Renal pelvis (tissue), 12 donors: ENCODE measurements around the gene CDH26. TPM values are rescaled to one million over a fixed set of nuclear protein-coding genes. Genes with fewer than 3 reads are reported as not detected.

ENCODE experiments used
- DNase-seq: peaks from one replicate; pipeline ENCODE4 v3.0.0-alpha.2; 2013
- long read RNA-seq, 16 experiments: transcript quantifications; one replicate each; lab custom pipeline, GENCODE V29; 2026
- polyA plus RNA-seq, 3 donors: library from polyadenylated mRNA; unstranded; fragments of 120-200 nt; gene quantifications; one replicate each; pipeline ENCODE4 v1.2.1, GENCODE V29; 2013; ENCODE audit not compliant: insufficient read length in 3 of 3

The CDH26 gene
- polyA plus RNA-seq = 1 to 10 TPM in 2 of 3 donors, under 1 TPM in 1; 0.84 to 1.5 (median 1.5) TPM
- long read RNA-seq, donor 1 = 0 reads
- long read RNA-seq, donor 2 = 0 reads
- long read RNA-seq, donor 3 = 0 reads
- long read RNA-seq, donor 4 = 0 reads
- long read RNA-seq, donor 5 = 0 reads
- long read RNA-seq, donor 6 = 0 reads
- long read RNA-seq, donor 7 = 0 reads
- long read RNA-seq, donor 8 = 0 reads
- long read RNA-seq, donor 9 = 0 reads
- long read RNA-seq, donor 10 = 0 reads
- long read RNA-seq, donor 11 = 0 reads
- long read RNA-seq, donor 12 = 0 reads
- long read RNA-seq, donor 13 = 0 reads
- long read RNA-seq, donor 14 = 0 reads
- long read RNA-seq, donor 15 = 0 reads
- long read RNA-seq, donor 16 = 0 reads

- no peak for DNase-seq
These were observed at the start of gene CDH26 for GRCh38 chr20:59958123-59958522. CDH26 (plus strand) TSS chr20:59958423; CDS start chr20:59958727, 304 bp downstream.

GRCh38 chr20:59908855-59909254 lies 49.4 kb upstream of the CDH26 start:
- no peak for DNase-seq

- no peak for DNase-seq
These were observed 47.2 kb upstream of the CDH26 start for GRCh38 chr20:59911041-59911440.

GRCh38 chr20:59912609-59913008 lies 45.6 kb upstream of the CDH26 start:
- DNase-seq = no peak

- DNase-seq = no peak
These were observed 37.3 kb upstream of the CDH26 start for GRCh38 chr20:59920944-59921343.

- no peak for DNase-seq
These were observed 34.7 kb upstream of the CDH26 start for GRCh38 chr20:59923514-59923913.

- DNase-seq = no peak
These were observed 32.9 kb upstream of the CDH26 start for GRCh38 chr20:59925359-59925758.

- DNase-seq = no peak
These were observed 32.3 kb upstream of the CDH26 start for GRCh38 chr20:59925899-59926298.

GRCh38 chr20:59931511-59932312 lies 26.5 kb upstream of the CDH26 start:
- DNase-seq = no peak

- no peak for DNase-seq
These were observed 25.5 kb upstream of the CDH26 start for GRCh38 chr20:59932616-59933295.

GRCh38 chr20:59933296-59933848 lies 24.9 kb upstream of the CDH26 start, which contains the start of gene SYCP2:
SYCP2 (minus strand) TSS chr20:59933637; CDS start chr20:59922413, 11,224 bp downstream.
- no peak for DNase-seq

GRCh38 chr20:59933849-59934585 lies 24.2 kb upstream of the CDH26 start:
- DNase-seq = peak; percentile 72

- no peak for DNase-seq
These were observed 22.6 kb upstream of the CDH26 start for GRCh38 chr20:59935457-59936185.

GRCh38 chr20:59936409-59936808 lies 21.8 kb upstream of the CDH26 start:
- DNase-seq = no peak

GRCh38 chr20:59937150-59937549 lies 21.1 kb upstream of the CDH26 start:
- no peak for DNase-seq

GRCh38 chr20:59938221-59938620 lies 20.0 kb upstream of the CDH26 start:
- DNase-seq = no peak

GRCh38 chr20:59938696-59939051 lies 19.5 kb upstream of the CDH26 start:
- DNase-seq = no peak

GRCh38 chr20:59939052-59939878 lies 19.0 kb upstream of the CDH26 start:
- no peak for DNase-seq

GRCh38 chr20:59939879-59940128 lies 18.4 kb upstream of the CDH26 start:
- no peak for DNase-seq
